Testis (tissue), 2 donors: ENCODE results near the gene WDR53.

Source experiments
- POLR2A ChIP-seq: fragments of 450-650 bp; IDR thresholded peaks from one replicate; pipeline ENCODE4 v1.6.1; 2017; ENCODE audit warnings: antibody characterized with exemption, mild to moderate bottlenecking, moderate library complexity
- TF ChIP-seq, protein P1 (sequence below), 3 experiments: fragments of 450-650 bp in 2 of 3; fragments of 200-600 bp in 1 of 3; sonication (generic) in 1 of 3; IDR thresholded peaks; one replicate each; pipeline ENCODE4 v1.5.1; 2016 to 2019; ENCODE audit warnings: antibody characterized with exemption in 3 of 3, mild to moderate bottlenecking in 2 of 3, moderate library complexity in 1 of 3

DNA sequence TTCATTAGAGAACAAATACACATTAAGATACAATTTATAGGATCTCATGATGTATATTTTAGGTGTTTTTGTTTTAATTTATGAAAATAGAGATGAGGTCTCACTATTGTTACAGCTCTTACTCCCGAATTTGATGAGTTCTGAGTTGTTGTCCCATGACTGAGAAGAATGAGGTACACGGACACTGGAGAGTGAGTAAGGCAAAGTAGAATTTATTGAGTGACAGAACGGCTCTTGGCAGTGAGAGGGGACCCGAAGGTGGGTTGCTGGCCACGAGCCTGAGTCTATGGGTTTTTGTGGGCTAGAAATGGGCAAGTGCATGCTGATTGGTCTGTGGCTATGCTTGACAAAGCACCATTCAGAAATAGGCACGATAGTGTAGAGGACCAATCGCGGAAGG lies 61.7 kb downstream of the WDR53 start:
- TF ChIP-seq, protein P1, sequence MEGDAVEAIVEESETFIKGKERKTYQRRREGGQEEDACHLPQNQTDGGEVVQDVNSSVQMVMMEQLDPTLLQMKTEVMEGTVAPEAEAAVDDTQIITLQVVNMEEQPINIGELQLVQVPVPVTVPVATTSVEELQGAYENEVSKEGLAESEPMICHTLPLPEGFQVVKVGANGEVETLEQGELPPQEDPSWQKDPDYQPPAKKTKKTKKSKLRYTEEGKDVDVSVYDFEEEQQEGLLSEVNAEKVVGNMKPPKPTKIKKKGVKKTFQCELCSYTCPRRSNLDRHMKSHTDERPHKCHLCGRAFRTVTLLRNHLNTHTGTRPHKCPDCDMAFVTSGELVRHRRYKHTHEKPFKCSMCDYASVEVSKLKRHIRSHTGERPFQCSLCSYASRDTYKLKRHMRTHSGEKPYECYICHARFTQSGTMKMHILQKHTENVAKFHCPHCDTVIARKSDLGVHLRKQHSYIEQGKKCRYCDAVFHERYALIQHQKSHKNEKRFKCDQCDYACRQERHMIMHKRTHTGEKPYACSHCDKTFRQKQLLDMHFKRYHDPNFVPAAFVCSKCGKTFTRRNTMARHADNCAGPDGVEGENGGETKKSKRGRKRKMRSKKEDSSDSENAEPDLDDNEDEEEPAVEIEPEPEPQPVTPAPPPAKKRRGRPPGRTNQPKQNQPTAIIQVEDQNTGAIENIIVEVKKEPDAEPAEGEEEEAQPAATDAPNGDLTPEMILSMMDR (IDR thresholded peaks at IDR 0.05): no peak
- TF ChIP-seq POLR2A: no peak
